Lower lobe of right lung (tissue), 2 donors: ENCODE data around the gene EIF2B2. TPM values are rescaled to one million over a fixed set of nuclear protein-coding genes. Genes with fewer than 3 reads are reported as not detected.
A peak's percentile ranks its signal among the peaks of the same experiment; 100 is the strongest.

Experiments used
- ATAC-seq, 2 donors: fragments of 200-7000 bp; cut with Tn5 transposase; one replicate each; pipeline ENCODE4 v1.9.1; 2020 to 2022; ENCODE audit warnings: mild to moderate bottlenecking in 2 of 2, moderate library complexity in 2 of 2
- DNase-seq: peaks from one replicate; pipeline ENCODE4 v3.0.0-alpha.2; 2020
- H3K27ac ChIP-seq: fragments of 200-600 bp; one replicate; pipeline ENCODE4 v1.8.0; 2022
- H3K27me3 ChIP-seq: fragments of 200-600 bp; one replicate; pipeline ENCODE4 v1.8.0; 2022; ENCODE audit warnings: low read depth
- H3K36me3 ChIP-seq: fragments of 200-600 bp; one replicate; pipeline ENCODE4 v1.8.0; 2022; ENCODE audit warnings: mild to moderate bottlenecking
- H3K4me1 ChIP-seq: fragments of 200-600 bp; one replicate; pipeline ENCODE4 v1.8.0; 2022
- H3K4me3 ChIP-seq: fragments of 200-600 bp; one replicate; pipeline ENCODE4 v1.8.0; 2022; ENCODE audit warnings: mild to moderate bottlenecking
- H3K9me3 ChIP-seq: fragments of 200-600 bp; one replicate; pipeline ENCODE4 v1.8.0; 2022
- CTCF ChIP-seq: fragments of 200-600 bp; IDR thresholded peaks from one replicate; pipeline ENCODE4 v1.8.0; 2022; ENCODE audit warnings: antibody characterized with exemption, mild to moderate bottlenecking
- intact Hi-C: fragments of 100-400 bp; cut with DNase I; formaldehyde crosslinking; loops from one replicate; pipeline ENCODE4 v1.11.0; 2022
- total RNA-seq: library from RNA; stranded (reverse); fragmentation: NEBNext Ultra II Directional; extraction: Animal tissue kit (Norgen Biotek cat#: 25700); gene quantifications from one replicate; pipeline ENCODE4 v1.2.1, GENCODE V29; 2021
- donor health status: DM: no; HTN: yes; CAD: no; lungs with severe emphysema.

Gene EIF2B2
- total RNA-seq, 1 donor from 2014 or later = 30.4 TPM

- Histone ChIP-seq H3K36me3 (no peaks in the 10 kb centered on the region), H3K27me3 (no peaks in the 10 kb centered on the region), H3K4me1 (peaks cover 13% of the 10 kb centered on the region), H3K9me3 (no peaks in the 10 kb centered on the region), H3K4me3 (no peak overlapping the region), H3K27ac (no peak overlapping the region)
- ATAC-seq (no peak), DNase-seq (no peak)
- intact Hi-C loops = no loop called here
- TF ChIP-seq CTCF = no peak
Measured at GRCh38 chr14:74979029-74979428, 23.7 kb upstream of the EIF2B2 start.

GRCh38 chr14:74979442-74980397, 23.0 kb upstream of the EIF2B2 start:
- no peak overlapping the region for H3K27ac ChIP-seq
- TF ChIP-seq CTCF = no peak
- no peak for DNase-seq
- no peaks in the 10 kb centered on the region for H3K36me3 ChIP-seq
- H3K4me3 ChIP-seq = no peak overlapping the region
- H3K9me3 ChIP-seq = no peaks in the 10 kb centered on the region
- peaks cover 7% of the 10 kb centered on the region for H3K4me1 ChIP-seq
- intact Hi-C loops = no loop called here
- ATAC-seq = peak; percentile 34 to 45
- H3K27me3 ChIP-seq = no peaks in the 10 kb centered on the region

- Histone ChIP-seq H3K27ac (no peak overlapping the region), H3K36me3 (no peaks in the 10 kb centered on the region), H3K9me3 (no peaks in the 10 kb centered on the region), H3K27me3 (no peaks in the 10 kb centered on the region), H3K4me3 (no peak overlapping the region), H3K4me1 (peaks cover 4% of the 10 kb centered on the region)
- TF ChIP-seq CTCF = no peak
- ATAC-seq (no peak), DNase-seq (no peak)
- intact Hi-C loops = no loop called here
Measured at GRCh38 chr14:74980398-74980730, 22.4 kb upstream of the EIF2B2 start.

GRCh38 chr14:74980731-74981461, 21.8 kb upstream of the EIF2B2 start:
- Histone ChIP-seq H3K27me3 (no peaks in the 10 kb centered on the region), H3K27ac (no peak overlapping the region), H3K4me1 (peaks cover 4% of the 10 kb centered on the region), H3K4me3 (no peak overlapping the region), H3K9me3 (no peaks in the 10 kb centered on the region), H3K36me3 (no peaks in the 10 kb centered on the region)
- intact Hi-C loops = no loop called here
- DNase-seq (no peak), ATAC-seq (peak in 1 of 2 donors; percentile 8)
- TF ChIP-seq CTCF = no peak

GRCh38 chr14:74981462-74981782, 21.3 kb upstream of the EIF2B2 start:
- no peak for ATAC-seq
- H3K27ac ChIP-seq = no peak overlapping the region

More at GRCh38 chr14:74981462-74981782, 21.3 kb upstream of the EIF2B2 start:
- H3K4me3 ChIP-seq = no peak overlapping the region
- TF ChIP-seq CTCF = no peak
- H3K36me3 ChIP-seq = no peaks in the 10 kb centered on the region
- no peak for DNase-seq
- no peaks in the 10 kb centered on the region for H3K9me3 ChIP-seq
- no peaks in the 10 kb centered on the region for H3K27me3 ChIP-seq
- H3K4me1 ChIP-seq = peaks cover 4% of the 10 kb centered on the region
- intact Hi-C loops = no loop called here
